Endothelial cell of umbilical vein (primary cell): Measurements from ENCODE around the gene UQCRHL. TPM values are rescaled to one million over a fixed set of nuclear protein-coding genes. Genes with fewer than 3 reads are reported as not detected.

ENCODE experiments used
- BruUV-seq: library from RNA; stranded (reverse); fragments of 400-500 nt; replicated peaks from 2 replicates; lab custom pipeline; 2021; lab: Mats Ljungman, UMichigan
- CTCF ChIA-PET: fragments of 300-600, 350-600 bp; sonication (Branson Sonifier 250); formaldehyde crosslinking; loops from one replicate; lab custom pipeline; 2021; ENCODE audit warnings: antibody characterized with exemption, inconsistent platforms; lab: Charles Lee
- POLR2A ChIA-PET: fragments of 300-600, 350-600 bp; sonication (Branson Sonifier 250); formaldehyde crosslinking; loops from one replicate; lab custom pipeline; 2021; ENCODE audit warnings: antibody characterized with exemption, inconsistent platforms; lab: Charles Lee
- DNase-seq: peaks from one replicate; pipeline ENCODE4 v3.0.0-alpha.2; 2011; ENCODE audit warnings: low read depth, low spot score
- FAIRE-seq: peaks from 2 replicates; lab custom pipeline; 2011; peaks lifted over from hg19 to GRCh38; lab: Jason Lieb, UNC
- H2AFZ ChIP-seq: 2 replicates; pipeline ENCODE4 v1.6.0; 2012; ENCODE audit warnings: low read depth, low read length, control low read depth, inconsistent platforms
- H3K27ac ChIP-seq: 2 replicates; pipeline ENCODE4 v1.5.1; 2011; ENCODE audit warnings: low read depth, mild to moderate bottlenecking, control low read depth, low read length, moderate library complexity; ENCODE audit not compliant: insufficient read depth
- H3K27me3 ChIP-seq, 2 experiments: 2 replicates each; pipeline versions ENCODE4 v1.6.0 to v1.6.1; 2011; ENCODE audit warnings: low read length in 2 of 2, mixed read lengths in 1 of 2; ENCODE audit not compliant: control insufficient read depth in 2 of 2, insufficient read depth in 2 of 2
- H3K36me3 ChIP-seq, 2 experiments: 2 replicates in 1 of 2; 3 replicates in 1 of 2; pipeline ENCODE4 v1.5.1; 2011; ENCODE audit warnings: low read length in 2 of 2, mild to moderate bottlenecking in 1 of 2, moderate library complexity in 1 of 2; ENCODE audit not compliant: control insufficient read depth in 2 of 2, insufficient read depth in 2 of 2; ENCODE audit errors: extremely low read depth in 1 of 2
- H3K4me1 ChIP-seq: 3 replicates; pipeline ENCODE4 v1.5.1; 2011; ENCODE audit warnings: mild to moderate bottlenecking, low read length; ENCODE audit not compliant: control insufficient read depth, insufficient read depth; ENCODE audit errors: extremely low read depth
- H3K4me2 ChIP-seq: 2 replicates; pipeline ENCODE4 v1.6.1; 2011; ENCODE audit warnings: low read length, control low read depth, mixed read lengths; ENCODE audit not compliant: insufficient read depth
- H3K4me3 ChIP-seq, 3 experiments: fragments of 200-600 bp in 1 of 3; sonication (generic), shearing (Covaris generic) in 1 of 3; replicated peaks in 1 of 3; 2 replicates each; pipeline ENCODE4 v1.5.1; 2011 to 2016; ENCODE audit warnings: control low read depth in 3 of 3, low read length in 3 of 3, mild to moderate bottlenecking in 2 of 3, inconsistent platforms in 1 of 3, low read depth in 1 of 3, moderate library complexity in 1 of 3; ENCODE audit not compliant: insufficient read depth in 1 of 3
- H3K79me2 ChIP-seq: 2 replicates; pipeline ENCODE4 v1.6.0; 2012; ENCODE audit warnings: low read length, inconsistent platforms; ENCODE audit not compliant: control insufficient read depth, insufficient read depth
- H3K9ac ChIP-seq: replicated peaks from 2 replicates; pipeline ENCODE3; 2011; ENCODE audit warnings: low read length, control low read depth; ENCODE audit not compliant: insufficient read depth; ENCODE audit errors: extremely low read depth
- H3K9me1 ChIP-seq: replicated peaks from 3 replicates; pipeline ENCODE4 v1.6.0; 2011; ENCODE audit warnings: mild to moderate bottlenecking, low read length; ENCODE audit not compliant: control insufficient read depth, insufficient read depth; ENCODE audit errors: extremely low read depth
- H3K9me3 ChIP-seq: replicated peaks from 2 replicates; pipeline ENCODE4 v1.5.1; 2012; ENCODE audit warnings: low read length, inconsistent platforms; ENCODE audit not compliant: control insufficient read depth, insufficient read depth
- H4K20me1 ChIP-seq: replicated peaks from 2 replicates; pipeline ENCODE3; 2011; ENCODE audit warnings: mild to moderate bottlenecking, low read length; ENCODE audit not compliant: control insufficient read depth, insufficient read depth; ENCODE audit errors: extremely low read depth
- CTCF ChIP-seq, 2 donors: IDR thresholded peaks; 1 replicate in 1 of 2; 2 replicates in 1 of 2; pipeline ENCODE4 v1.5.1; 2011; ENCODE audit warnings: low read length in 2 of 2, mild to moderate bottlenecking in 2 of 2, moderate library complexity in 2 of 2, control low read depth in 1 of 2, inconsistent platforms in 1 of 2, low read depth in 1 of 2; ENCODE audit not compliant: insufficient read depth in 1 of 2; ENCODE audit errors: extremely low read depth in 1 of 2
- GATA2 ChIP-seq: IDR thresholded peaks from 2 replicates; pipeline ENCODE4 v1.7.0; 2011; ENCODE audit warnings: low read depth, mild to moderate bottlenecking, moderate library complexity, mixed read lengths, low read length; ENCODE audit not compliant: insufficient read length, insufficient read depth
- MAX ChIP-seq: IDR thresholded peaks from 2 replicates; pipeline ENCODE4 v1.6.1; 2011; ENCODE audit not compliant: insufficient read depth, insufficient read length
- MYC ChIP-seq: IDR thresholded peaks from one replicate; pipeline ENCODE4 v1.6.1; 2011; ENCODE audit warnings: mild to moderate bottlenecking, low read depth, low read length
- dilution Hi-C: fragments of 300-500 bp; cut with MboI; formaldehyde crosslinking; loops from one replicate; pipeline ENCODE4 v1.15.0; 2019; ENCODE audit warnings: low sequenced_read_pairs; ENCODE audit not compliant: extremely low pct_ligation_motif_present
- intact Hi-C: fragments of 100-400 bp; cut with micrococcal nuclease; formaldehyde crosslinking; loops from one replicate; pipeline ENCODE4 v1.10.0; 2022
- polyA plus RNA-seq, 4 experiments: library from polyadenylated mRNA; depleted of rRNA in 3 of 4; stranded (reverse) in 3 of 4; unstranded in 1 of 4; fragments of >200 nt; gene quantifications; 2 replicates each; pipeline versions ENCODE4 v1.2.1 to v1.2.3, GENCODE V29; 2011 to 2012; ENCODE audit warnings: missing spikeins in 1 of 4
- total RNA-seq: library from RNA; stranded (reverse); gene quantifications from 2 replicates; pipeline ENCODE4 v1.2.3, GENCODE V29; 2021

The UQCRHL gene
- total and polyA plus RNA-seq, 2 donors (not counting 3 experiments of a cell fraction or from before 2014, with no cell fraction given): 0.92 to 1.4 TPM

- DNase-seq (no peak), FAIRE-seq (peak; percentile 79)
- dilution Hi-C loops: no loop called here
- BruUV-seq: no TSS peak
- ChIA-PET POLR2A (interaction anchor here (0.5 to 1.0 kb wide), 3 partner anchors 15 to 190 kb away, joined by 3 to 4 read pairs (median 3); no protein-coding TSS in a partner anchor), CTCF (interaction anchor here (1.2 to 4.4 kb wide), 5 partner anchors 13 to 165 kb away, joined by 4 to 31 read pairs (median 4); no protein-coding TSS in a partner anchor)
- Histone ChIP-seq H3K27me3 (no peaks in the 10 kb centered on the region), H3K27ac (peak overlapping the region; percentile 81), H3K36me3 (peaks cover 15 to 27% of the 10 kb centered on the region in 2 experiments), H4K20me1 (no peaks in the 10 kb centered on the region), H3K9ac (peak overlapping the region; percentile 96), H3K79me2 (peaks cover 78% of the 10 kb centered on the region), H2AFZ (no peak overlapping the region), H3K9me3 (no peaks in the 10 kb centered on the region), H3K4me3 (peak overlapping the region; percentile 23 to 99 (median 92)), H3K9me1 (no peaks in the 10 kb centered on the region), H3K4me2 (peak overlapping the region; percentile 95), H3K4me1 (peaks cover 57% of the 10 kb centered on the region)
- TF ChIP-seq MYC (no peak), GATA2 (no peak), CTCF (IDR thresholded peaks at IDR 0.05; ENCODE audit: extremely low read depth in 1 of 2, insufficient read depth in 1 of 2, low read depth in 1 of 2, low read length in 2 of 2) (no peak), MAX (no peak)
- intact Hi-C loops: loop anchor here (2.0 to 5.0 kb wide), 3 partner anchors 73 to 164 kb away; partner anchors contain the start of gene PLEKHM2
Measured at GRCh38 chr1:15761366-15762128, 45.9 kb downstream of the UQCRHL start.
